ENCODE measurements around the gene FBXL7.

GRCh38 chr5:15702102-15702501, 202.1 kb downstream of the FBXL7 start:
- no peak for TF ChIP-seq EZH2 (IDR thresholded peaks at IDR 0.05; ENCODE audit: low read depth, unreplicated experiment)
- no peak for TF ChIP-seq POLR2AphosphoS5 (IDR thresholded peaks at IDR 0.05; ENCODE audit: low read depth)
- TF ChIP-seq CTCF (conservative IDR thresholded peaks at IDR 0.05; ENCODE audit: low read depth in 2 of 2): no peak
- no peak for TF ChIP-seq JUNB (IDR thresholded peaks at IDR 0.05; ENCODE audit: unreplicated experiment)
- TF ChIP-seq REST (IDR thresholded peaks at IDR 0.05; ENCODE audit: unreplicated experiment): no peak
- no peak for TF ChIP-seq EZH2phosphoT487 (IDR thresholded peaks at IDR 0.05; ENCODE audit: unreplicated experiment)
- no peak for TF ChIP-seq NANOG (IDR thresholded peaks at IDR 0.05; ENCODE audit: borderline replicate concordance)
- no peak for TF ChIP-seq CREB1 (CRISPR knock-in tag; IDR thresholded peaks at IDR 0.05; ENCODE audit: low read depth)
- no peak for TF ChIP-seq ETS1 (IDR thresholded peaks at IDR 0.05)
- no peak for TF ChIP-seq STAT1 (IDR thresholded peaks at IDR 0.05; ENCODE audit: unreplicated experiment)
- TF ChIP-seq ZNF462 (CRISPR knock-in tag; IDR thresholded peaks at IDR 0.05): no peak
- no peak for TF ChIP-seq ZNF114 (CRISPR knock-in tag; IDR thresholded peaks at IDR 0.05)
